IPS DF 6.9 (cell line): ENCODE results near the gene OTOR.
A peak's percentile ranks its signal among the peaks of the same experiment; 100 is the strongest.

ENCODE experiments used
- DNase-seq: peaks from one replicate; pipeline ENCODE4 v3.0.0-alpha.2; 2013; ENCODE audit warnings: low read depth, low spot score
- H3K27ac ChIP-seq: one replicate; pipeline ENCODE4 v1.5.1; 2013; ENCODE audit warnings: low read length, control low read depth
- H3K27me3 ChIP-seq: 2 replicates; pipeline ENCODE4 v1.6.1; 2013; ENCODE audit warnings: mild to moderate bottlenecking, low read length; ENCODE audit not compliant: control insufficient read depth, insufficient read depth
- H3K36me3 ChIP-seq: 2 replicates; pipeline ENCODE4 v1.6.1; 2013; ENCODE audit warnings: low read length; ENCODE audit not compliant: control insufficient read depth, insufficient read depth
- H3K4me1 ChIP-seq: 2 replicates; pipeline ENCODE4 v1.6.1; 2013; ENCODE audit warnings: low read length; ENCODE audit not compliant: control insufficient read depth, insufficient read depth
- H3K4me3 ChIP-seq: 2 replicates; pipeline ENCODE4 v1.5.1; 2013; ENCODE audit warnings: mild to moderate bottlenecking, low read length
- H3K9me3 ChIP-seq: 2 replicates; pipeline ENCODE4 v1.6.1; 2013; ENCODE audit warnings: low read length, inconsistent platforms; ENCODE audit not compliant: control insufficient read depth, insufficient read depth
- WGBS: extraction: QIAGEN DNeasy Blood & Tissue Kit; methylation state at CpG from one replicate; pipeline ENCODE4 v1.1.7; 2013; ENCODE audit warnings: mixed read lengths, missing lambda C conversion rate; ENCODE audit not compliant: insufficient read length, insufficient coverage; 5-methylcytosine and 5-hydroxymethylcytosine counted together

OTOR gene, protein sequence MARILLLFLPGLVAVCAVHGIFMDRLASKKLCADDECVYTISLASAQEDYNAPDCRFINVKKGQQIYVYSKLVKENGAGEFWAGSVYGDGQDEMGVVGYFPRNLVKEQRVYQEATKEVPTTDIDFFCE

DNA sequence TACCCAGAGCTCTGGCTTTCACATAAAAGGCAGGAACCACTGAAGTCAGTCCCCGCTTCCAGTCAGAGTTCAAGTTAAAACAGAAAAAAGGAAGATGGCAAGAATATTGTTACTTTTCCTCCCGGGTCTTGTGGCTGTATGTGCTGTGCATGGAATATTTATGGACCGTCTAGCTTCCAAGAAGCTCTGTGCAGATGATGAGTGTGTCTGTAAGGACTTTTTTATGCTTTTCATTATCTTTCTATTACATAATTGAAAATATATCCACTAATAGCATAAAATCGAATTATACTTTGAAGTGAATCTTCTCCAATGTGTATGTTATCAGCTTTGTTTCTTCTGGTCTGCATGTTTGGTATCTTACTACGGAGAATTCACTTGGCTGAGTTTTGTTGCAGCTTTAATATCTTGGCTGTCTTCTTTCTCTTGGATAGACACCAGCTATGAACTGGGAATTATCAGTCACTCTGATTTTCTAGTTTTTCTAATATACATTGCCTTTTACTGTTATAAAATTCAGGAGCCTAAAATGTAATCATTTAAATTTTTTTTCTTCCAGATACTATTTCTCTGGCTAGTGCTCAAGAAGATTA is at the start of gene OTOR:
TSS of gene OTOR (plus strand) at position 51 of the 593 bp plus-strand sequence. CDS start at position 95, 44 bp downstream.
- DNase-seq: no peak
- H3K27ac ChIP-seq: no peak within 1 kb of the TSS
- no peaks in the 10 kb centered on the region for H3K36me3 ChIP-seq
- no peaks in the 10 kb centered on the region for H3K27me3 ChIP-seq
- WGBS: no CpG with 5 or more reads among the region's 5 CpGs
- H3K4me1 ChIP-seq: peaks cover 3% of the 10 kb centered on the region; the same call in 1 of the 2 replicates
- H3K9me3 ChIP-seq: no peaks in the 10 kb centered on the region
- no peak within 1 kb of the TSS for H3K4me3 ChIP-seq

DNA sequence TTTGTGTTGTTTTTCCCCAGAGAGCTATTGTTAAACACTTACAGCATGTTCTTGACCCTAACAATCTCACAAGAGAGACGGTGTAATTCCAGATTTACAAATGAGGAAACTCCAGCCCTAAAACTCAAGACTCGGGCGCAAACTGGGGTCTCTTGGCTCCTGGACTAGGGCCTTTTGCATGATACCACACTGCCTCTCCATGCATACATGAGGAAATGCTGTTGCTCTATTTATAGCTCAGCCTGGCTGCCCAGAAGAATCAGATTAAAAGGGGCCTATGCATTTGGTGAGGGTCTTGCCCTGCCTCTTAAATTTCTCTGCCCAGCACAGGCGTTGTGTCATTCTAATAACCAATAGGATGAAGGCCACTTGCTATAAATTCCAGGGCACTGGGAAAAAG is 48.9 kb upstream of the OTOR start:
- Histone ChIP-seq H3K4me3 (no peak overlapping the region), H3K27ac (no peak overlapping the region), H3K9me3 (no peaks in the 10 kb centered on the region), H3K27me3 (no peaks in the 10 kb centered on the region), H3K36me3 (no peaks in the 10 kb centered on the region), H3K4me1 (no peaks in the 10 kb centered on the region; the same call in 1 of the 2 replicates)
- WGBS: no CpG with 5 or more reads among the region's 4 CpGs
- no peak for DNase-seq

DNA sequence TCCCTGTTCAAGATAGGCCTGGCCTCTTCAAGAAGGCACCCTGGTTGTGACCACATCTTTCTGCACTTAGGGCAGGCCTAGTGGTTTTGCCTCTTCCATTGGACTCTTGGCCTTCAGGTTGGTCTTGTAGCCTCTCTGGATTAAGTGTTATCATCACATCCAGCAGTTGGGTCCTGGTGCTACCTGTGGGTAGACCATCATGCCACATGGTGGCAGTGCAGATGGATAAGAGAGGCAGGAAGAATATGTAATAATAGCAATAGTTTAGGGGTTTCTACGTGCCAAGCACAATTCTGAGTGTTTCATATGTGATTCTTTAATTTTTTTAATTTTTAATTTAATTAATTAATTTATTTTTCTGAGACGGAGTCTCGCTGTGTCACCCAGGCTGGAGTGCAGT is 46.9 kb upstream of the OTOR start:
- WGBS: no CpG with 5 or more reads among the region's 3 CpGs
- no peak overlapping the region for H3K4me3 ChIP-seq
- no peaks in the 10 kb centered on the region for H3K9me3 ChIP-seq
- DNase-seq: peak; percentile 11
- no peak overlapping the region for H3K27ac ChIP-seq
- H3K27me3 ChIP-seq: no peaks in the 10 kb centered on the region
- H3K4me1 ChIP-seq: no peaks in the 10 kb centered on the region; the same call in 1 of the 2 replicates
- H3K36me3 ChIP-seq: no peaks in the 10 kb centered on the region

DNA sequence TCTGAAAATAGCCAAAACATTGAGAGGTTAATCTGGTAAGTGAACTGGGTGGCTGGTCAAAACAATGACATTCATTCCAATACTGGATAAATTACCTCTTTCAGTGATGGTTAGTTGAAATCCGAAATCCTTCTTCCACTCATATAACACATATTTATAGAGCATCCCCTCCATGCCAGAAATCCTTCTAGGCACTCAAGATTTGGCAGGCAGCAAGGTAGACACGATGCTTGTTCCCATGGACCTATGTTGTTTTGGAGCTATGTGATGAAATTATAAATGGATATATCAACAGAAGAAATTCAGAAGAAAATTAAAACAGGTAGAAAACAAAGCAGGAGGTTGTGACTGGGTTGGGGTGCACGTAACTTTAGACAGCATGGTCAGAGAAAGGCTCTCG is 44.6 kb upstream of the OTOR start:
- Histone ChIP-seq H3K4me1 (no peaks in the 10 kb centered on the region), H3K27me3 (no peaks in the 10 kb centered on the region), H3K36me3 (no peaks in the 10 kb centered on the region), H3K4me3 (no peak overlapping the region), H3K9me3 (no peaks in the 10 kb centered on the region), H3K27ac (no peak overlapping the region)
- no CpG with 5 or more reads among the region's 4 CpGs for WGBS
- DNase-seq: no peak

DNA sequence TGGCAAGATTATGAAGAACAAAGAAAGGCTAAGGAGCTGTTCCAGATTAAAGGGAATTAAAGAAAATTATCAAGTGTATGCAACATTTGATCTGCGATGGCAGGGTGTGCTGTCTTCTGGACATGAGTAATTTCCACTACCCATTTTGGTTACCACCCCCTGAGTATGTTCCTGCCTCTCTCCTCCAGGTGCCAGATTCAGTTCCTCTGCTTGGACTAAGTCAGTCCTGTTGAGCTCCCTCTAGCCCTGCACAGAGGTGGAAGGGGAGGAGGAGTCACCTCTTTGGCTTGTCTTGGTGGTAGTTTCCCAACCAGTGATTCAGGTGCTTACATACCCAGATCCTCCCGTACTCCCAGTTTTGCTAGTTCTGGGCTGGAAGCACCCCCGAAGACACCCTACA is 40.5 kb upstream of the OTOR start:
- no peak overlapping the region for H3K4me3 ChIP-seq
- no peaks in the 10 kb centered on the region for H3K36me3 ChIP-seq
- WGBS: no CpG with 5 or more reads among the region's 3 CpGs
- no peak for DNase-seq
- H3K4me1 ChIP-seq: no peaks in the 10 kb centered on the region
- H3K9me3 ChIP-seq: no peaks in the 10 kb centered on the region
- no peaks in the 10 kb centered on the region for H3K27me3 ChIP-seq
- no peak overlapping the region for H3K27ac ChIP-seq

DNA sequence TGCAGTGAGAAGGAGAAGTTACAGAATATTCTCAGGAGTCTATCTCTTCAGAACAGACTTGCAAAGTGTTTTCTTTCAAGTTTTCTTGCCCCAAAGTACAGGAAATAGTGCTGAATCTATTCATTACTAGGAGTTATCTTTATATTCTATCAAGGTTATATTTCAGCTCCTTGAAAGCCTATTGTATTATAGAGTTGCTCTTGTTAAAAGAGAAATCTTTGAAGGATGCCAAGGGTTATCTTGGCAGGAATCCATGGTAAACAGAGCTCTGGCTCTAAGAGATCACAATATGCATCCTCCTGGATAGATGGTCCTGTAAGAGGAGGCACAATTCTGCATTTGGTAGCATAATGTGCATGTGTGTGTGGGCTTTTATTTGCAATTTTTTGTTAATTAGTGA is 39.6 kb upstream of the OTOR start:
- no peaks in the 10 kb centered on the region for H3K36me3 ChIP-seq
- H3K27me3 ChIP-seq: no peaks in the 10 kb centered on the region
- H3K27ac ChIP-seq: no peak overlapping the region
- no peak for DNase-seq
- no peaks in the 10 kb centered on the region for H3K9me3 ChIP-seq
- no peaks in the 10 kb centered on the region for H3K4me1 ChIP-seq
- no peak overlapping the region for H3K4me3 ChIP-seq

DNA sequence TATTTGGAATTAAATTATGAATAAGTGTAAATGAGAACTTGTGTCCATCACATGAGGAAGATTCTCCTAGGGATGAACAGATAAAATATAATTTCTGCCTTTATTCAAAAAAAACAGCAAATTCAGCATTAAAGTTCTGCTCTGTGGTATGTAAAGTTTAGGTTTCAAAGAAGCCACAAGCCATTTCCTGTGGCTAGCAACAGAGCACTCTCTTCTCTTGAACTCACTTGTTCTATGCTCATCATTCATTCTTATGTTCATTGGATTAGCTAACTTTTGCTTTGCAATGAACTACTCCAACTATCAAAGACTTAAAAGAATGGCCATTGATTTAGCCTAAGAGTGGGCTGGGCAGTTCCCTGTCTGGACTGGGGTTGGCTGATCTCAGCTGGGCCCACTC is 39.1 kb upstream of the OTOR start:
- no peaks in the 10 kb centered on the region for H3K27me3 ChIP-seq
- H3K9me3 ChIP-seq: no peaks in the 10 kb centered on the region
- H3K4me1 ChIP-seq: no peaks in the 10 kb centered on the region
- no peak for DNase-seq
- H3K27ac ChIP-seq: no peak overlapping the region
- H3K36me3 ChIP-seq: no peaks in the 10 kb centered on the region
- no peak overlapping the region for H3K4me3 ChIP-seq

DNA sequence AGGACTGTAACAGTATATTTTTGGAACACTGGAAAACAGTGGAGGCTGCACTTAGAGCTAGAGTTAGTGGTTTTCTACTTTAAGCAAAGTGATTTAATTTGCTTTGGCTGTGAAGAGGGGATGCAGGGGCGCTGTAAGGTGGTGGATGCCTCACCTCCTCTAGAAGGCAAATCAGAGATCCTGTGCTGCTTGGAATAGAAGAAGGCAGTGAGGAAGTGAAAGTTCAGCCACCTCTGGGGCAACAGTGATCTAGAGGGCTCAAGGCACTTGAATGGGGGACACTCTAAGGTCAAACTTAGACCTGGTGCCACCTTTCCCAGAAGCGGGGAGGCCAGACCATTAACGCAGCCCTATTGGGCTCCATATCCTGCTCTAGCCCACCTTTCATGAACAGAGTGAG is 37.4 kb upstream of the OTOR start:
- Histone ChIP-seq H3K36me3 (no peaks in the 10 kb centered on the region), H3K4me1 (peaks cover 2% of the 10 kb centered on the region; the same call in 1 of the 2 replicates), H3K27me3 (no peaks in the 10 kb centered on the region), H3K9me3 (no peaks in the 10 kb centered on the region), H3K27ac (no peak overlapping the region), H3K4me3 (no peak overlapping the region)
- DNase-seq: no peak
- no CpG with 5 or more reads among the region's 3 CpGs for WGBS

DNA sequence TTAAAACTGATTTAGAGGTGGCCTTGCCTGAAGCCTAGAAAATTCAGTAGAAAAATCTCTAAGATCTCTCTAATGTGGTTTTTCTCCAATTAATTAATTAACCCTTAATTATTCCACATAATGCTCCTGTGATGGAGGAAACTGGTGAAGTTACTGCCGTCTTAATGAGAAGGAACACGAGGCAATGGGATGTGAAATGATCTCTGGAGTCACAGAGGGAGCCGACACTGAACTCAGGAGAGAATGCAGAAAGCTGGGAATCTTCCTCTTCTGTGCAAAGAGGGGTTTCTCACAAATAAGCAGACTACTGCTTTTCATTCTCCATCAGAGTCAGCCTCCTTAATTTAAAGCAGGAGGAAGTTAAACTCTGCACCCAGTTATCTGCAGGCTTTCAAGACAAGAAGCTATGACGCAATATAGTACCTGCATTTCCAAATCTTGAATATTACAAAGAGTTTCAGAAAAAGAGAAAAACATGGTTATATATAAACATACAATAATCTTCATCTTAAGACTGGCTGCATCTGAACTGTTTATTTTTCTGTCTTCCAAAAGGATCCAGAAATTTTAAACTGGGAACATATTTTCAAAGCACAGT is 36.4 kb upstream of the OTOR start:
- Histone ChIP-seq H3K36me3 (no peaks in the 10 kb centered on the region), H3K27me3 (no peaks in the 10 kb centered on the region), H3K4me1 (peaks cover 2% of the 10 kb centered on the region; the same call in 1 of the 2 replicates), H3K9me3 (no peaks in the 10 kb centered on the region), H3K27ac (no peak overlapping the region), H3K4me3 (no peak overlapping the region)
- no peak for DNase-seq
- no CpG with 5 or more reads among the region's 4 CpGs for WGBS

DNA sequence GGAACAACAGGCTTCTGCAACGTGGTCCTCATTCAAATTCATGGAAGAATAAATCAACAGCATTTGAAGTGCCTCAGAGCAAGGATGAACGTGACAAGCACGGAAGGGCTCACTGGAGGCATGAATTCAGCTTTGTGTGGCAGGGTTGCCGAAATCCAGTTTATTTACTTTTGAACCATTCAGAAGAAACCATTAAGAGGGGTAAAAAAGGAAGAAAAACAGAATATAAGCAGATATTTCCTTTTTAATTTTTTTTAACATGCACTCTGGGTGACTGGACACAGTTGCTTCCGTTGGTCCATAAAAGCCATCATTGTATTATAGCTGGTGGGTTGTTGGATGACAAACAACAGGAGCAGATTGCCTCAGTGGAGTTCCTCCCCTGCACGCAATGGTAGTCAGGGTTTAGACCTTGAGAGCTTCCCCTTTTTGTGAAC is 35.6 kb upstream of the OTOR start:
- WGBS: no CpG with 5 or more reads among the region's 6 CpGs
- peaks cover 2% of the 10 kb centered on the region; the same call in 1 of the 2 replicates for H3K4me1 ChIP-seq
- DNase-seq: no peak

DNA sequence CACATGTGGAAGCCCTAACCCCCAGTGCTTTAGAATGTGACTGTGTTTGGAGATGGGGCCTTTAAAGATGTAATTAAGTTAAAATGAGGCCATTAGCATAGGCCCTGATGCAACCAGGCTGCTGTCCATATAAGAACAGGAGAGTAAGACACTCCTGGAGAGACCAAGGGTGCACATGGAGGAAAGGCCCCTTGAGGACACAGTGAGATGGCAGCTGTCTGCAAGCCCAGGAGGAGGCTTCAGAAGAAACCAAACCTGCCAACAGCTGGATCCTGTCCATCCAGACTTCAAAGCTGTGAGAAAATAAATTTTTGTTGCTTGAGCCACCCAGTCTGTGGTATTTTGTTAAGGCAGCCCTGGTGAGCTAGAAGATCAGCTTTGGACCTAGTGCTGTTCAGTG is 35.1 kb upstream of the OTOR start:
- Histone ChIP-seq H3K27me3 (no peaks in the 10 kb centered on the region), H3K4me3 (no peak overlapping the region), H3K9me3 (no peaks in the 10 kb centered on the region), H3K27ac (no peak overlapping the region), H3K4me1 (peaks cover 2% of the 10 kb centered on the region; the same call in 1 of the 2 replicates), H3K36me3 (no peaks in the 10 kb centered on the region)
- DNase-seq: no peak

More for the DNA sequence above, 35.6 kb upstream of the OTOR start:
- H3K9me3 ChIP-seq: no peaks in the 10 kb centered on the region
- no peak overlapping the region for H3K27ac ChIP-seq
- no peaks in the 10 kb centered on the region for H3K36me3 ChIP-seq
- H3K4me3 ChIP-seq: no peak overlapping the region
- H3K27me3 ChIP-seq: no peaks in the 10 kb centered on the region
